Inflammatory macrophage treated with lipopolysaccharide for 4 hours (primary cell): ENCODE measurements around the gene DRD2.

ENCODE experiments used
- DNase-seq: peaks from one replicate; pipeline ENCODE4 v3.0.0-alpha.2; 2020

The DRD2 gene

GRCh38 chr11:113440816-113441215 is 34.4 kb downstream of the DRD2 start:
- DNase-seq = no peak

- no peak for DNase-seq
Observed at GRCh38 chr11:113436672-113437252, 38.4 kb downstream of the DRD2 start.

GRCh38 chr11:113435190-113435968 is 39.8 kb downstream of the DRD2 start:
- DNase-seq = no peak

- no peak for DNase-seq
Observed at GRCh38 chr11:113431746-113432145, 43.5 kb downstream of the DRD2 start.

- DNase-seq = no peak
Observed at GRCh38 chr11:113426686-113427085, 48.5 kb downstream of the DRD2 start.

- no peak for DNase-seq
Observed at GRCh38 chr11:113420808-113421207, 54.4 kb downstream of the DRD2 start.

- DNase-seq = no peak
Observed at GRCh38 chr11:113419454-113420003, 55.7 kb downstream of the DRD2 start.

- no peak for DNase-seq
Observed at GRCh38 chr11:113417428-113417827, 57.8 kb downstream of the DRD2 start.

GRCh38 chr11:113415343-113415742 is 59.9 kb downstream of the DRD2 start:
- DNase-seq = no peak

GRCh38 chr11:113412675-113413074 is 62.5 kb downstream of the DRD2 start:
- no peak for DNase-seq

GRCh38 chr11:113411536-113411935 is 63.7 kb downstream of the DRD2 start:
- no peak for DNase-seq

GRCh38 chr11:113410414-113411135 is 64.6 kb downstream of the DRD2 start:
- DNase-seq = no peak

- DNase-seq = no peak
Observed at GRCh38 chr11:113409526-113409925, 65.7 kb downstream of the DRD2 start.

- DNase-seq = no peak
Observed at GRCh38 chr11:113408887-113409286, 66.3 kb downstream of the DRD2 start.

- no peak for DNase-seq
Observed at GRCh38 chr11:113408206-113408605, 67.0 kb downstream of the DRD2 start.

- no peak for DNase-seq
Observed at GRCh38 chr11:113407163-113407562, 68.0 kb downstream of the DRD2 start.

GRCh38 chr11:113405724-113406478 is 69.3 kb downstream of the DRD2 start:
- DNase-seq = no peak

- DNase-seq = no peak
Observed at GRCh38 chr11:113404859-113405430, 70.3 kb downstream of the DRD2 start.

GRCh38 chr11:113401718-113402117 is 73.5 kb downstream of the DRD2 start:
- DNase-seq = peak; percentile 10

GRCh38 chr11:113400631-113401230 is 74.5 kb downstream of the DRD2 start:
- DNase-seq = no peak

- DNase-seq = no peak
Observed at GRCh38 chr11:113398669-113399430, 76.3 kb downstream of the DRD2 start.
